ENCODE measurements around the gene SLCO2B1. TPM values are rescaled to one million over a fixed set of nuclear protein-coding genes. Genes with fewer than 3 reads are reported as not detected.

SLCO2B1 gene
- total RNA-seq, 2 donors from 2014 or later: 37.6 to 50.3 TPM

DNA sequence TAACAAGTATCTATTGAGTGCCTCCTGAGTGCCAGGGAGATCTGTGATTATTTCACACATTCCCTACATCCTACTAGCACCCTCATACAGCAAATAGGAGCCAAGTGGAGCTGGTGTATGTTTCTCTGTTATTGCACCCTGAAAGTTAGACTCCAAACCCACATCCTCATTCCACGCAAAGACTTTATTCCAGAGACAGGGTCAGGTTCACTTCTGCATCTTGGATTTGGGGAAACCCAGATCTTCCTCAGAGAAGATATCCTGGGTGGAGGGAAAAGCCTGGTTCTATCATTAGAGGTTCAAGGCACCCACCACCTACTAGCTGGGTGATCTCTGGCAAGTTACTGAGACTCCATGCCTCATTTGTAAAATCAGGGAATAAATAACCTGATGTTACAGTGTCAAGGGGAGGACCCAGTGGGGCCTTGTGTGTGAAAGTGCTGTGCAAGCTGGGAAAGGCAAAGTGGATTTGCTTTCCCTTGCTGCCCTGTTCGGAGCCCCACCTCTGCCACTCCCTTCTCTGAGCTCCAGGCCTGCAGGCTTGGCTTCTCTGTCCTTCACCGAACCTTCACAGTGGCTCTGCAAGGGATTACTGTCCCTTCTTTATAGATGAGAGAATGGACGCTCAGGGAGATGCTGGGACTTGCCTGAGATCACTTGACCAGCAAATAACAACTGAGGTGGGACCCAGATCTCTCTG lies 991 bp upstream of the SLCO2B1 start:
- Histone ChIP-seq H3K27ac (peak overlapping the region; percentile 83), H3K4me3 (no peak overlapping the region), H3K9ac (ENCODE audit: low read depth in 2 of 2, low read length in 2 of 2) (peak overlapping the region in 1 of 2 donors; percentile 48), H3K27me3 (no peaks in the 10 kb centered on the region), H3K9me3 (no peaks in the 10 kb centered on the region), H3K4me1 (peaks cover 18% of the 10 kb centered on the region), H3K36me3 (no peaks in the 10 kb centered on the region)
- intact Hi-C loops (cut with DNase I): no loop called here
- peak; percentile 68 for DNase-seq
- TF ChIP-seq, protein P1, sequence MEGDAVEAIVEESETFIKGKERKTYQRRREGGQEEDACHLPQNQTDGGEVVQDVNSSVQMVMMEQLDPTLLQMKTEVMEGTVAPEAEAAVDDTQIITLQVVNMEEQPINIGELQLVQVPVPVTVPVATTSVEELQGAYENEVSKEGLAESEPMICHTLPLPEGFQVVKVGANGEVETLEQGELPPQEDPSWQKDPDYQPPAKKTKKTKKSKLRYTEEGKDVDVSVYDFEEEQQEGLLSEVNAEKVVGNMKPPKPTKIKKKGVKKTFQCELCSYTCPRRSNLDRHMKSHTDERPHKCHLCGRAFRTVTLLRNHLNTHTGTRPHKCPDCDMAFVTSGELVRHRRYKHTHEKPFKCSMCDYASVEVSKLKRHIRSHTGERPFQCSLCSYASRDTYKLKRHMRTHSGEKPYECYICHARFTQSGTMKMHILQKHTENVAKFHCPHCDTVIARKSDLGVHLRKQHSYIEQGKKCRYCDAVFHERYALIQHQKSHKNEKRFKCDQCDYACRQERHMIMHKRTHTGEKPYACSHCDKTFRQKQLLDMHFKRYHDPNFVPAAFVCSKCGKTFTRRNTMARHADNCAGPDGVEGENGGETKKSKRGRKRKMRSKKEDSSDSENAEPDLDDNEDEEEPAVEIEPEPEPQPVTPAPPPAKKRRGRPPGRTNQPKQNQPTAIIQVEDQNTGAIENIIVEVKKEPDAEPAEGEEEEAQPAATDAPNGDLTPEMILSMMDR (IDR thresholded peaks at IDR 0.05): no peak

DNA sequence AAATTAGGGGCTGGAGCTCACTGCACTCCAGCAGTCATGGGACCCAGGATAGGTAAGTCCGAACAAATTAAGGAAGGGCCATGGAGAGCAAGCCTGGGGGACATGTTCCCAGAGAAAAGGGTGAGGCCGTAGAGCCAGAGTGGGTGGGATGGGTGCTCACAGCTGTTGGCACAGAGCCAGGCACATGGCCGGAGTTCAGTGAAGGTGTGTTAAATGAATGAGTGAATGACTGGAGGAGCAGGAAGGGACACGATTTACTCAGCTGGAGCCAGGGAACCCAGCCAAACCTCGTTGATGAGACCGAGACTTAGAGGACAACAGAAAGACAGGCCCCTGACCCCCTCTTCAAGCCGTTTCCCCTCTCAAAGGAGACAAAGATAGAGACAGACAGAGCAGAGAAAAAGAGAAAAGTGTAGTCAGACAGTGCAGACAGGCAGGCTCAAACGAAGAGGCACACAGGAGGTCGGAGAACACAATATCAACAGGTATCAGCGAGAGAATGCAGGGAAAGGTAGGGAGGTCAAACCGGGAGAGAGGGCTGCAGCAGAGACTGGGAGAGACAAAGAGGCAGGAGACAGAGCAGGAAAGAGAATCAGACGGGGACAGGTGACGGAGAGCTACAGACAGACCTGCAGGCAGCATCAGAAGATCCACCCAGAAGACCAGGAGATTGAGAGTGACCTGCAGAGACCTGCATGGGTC lies 590 bp downstream of the SLCO2B1 start:
- Histone ChIP-seq H3K4me3 (peak overlapping the region; percentile 27), H3K27me3 (no peaks in the 10 kb centered on the region), H3K36me3 (no peaks in the 10 kb centered on the region), H3K9ac (ENCODE audit: low read depth in 2 of 2, low read length in 2 of 2) (peak overlapping the region; percentile 48 to 72), H3K4me1 (peaks cover 22% of the 10 kb centered on the region), H3K9me3 (no peaks in the 10 kb centered on the region), H3K27ac (peak overlapping the region; percentile 83)
- TF ChIP-seq, protein P1 (IDR thresholded peaks at IDR 0.05): no peak
- intact Hi-C loops (cut with DNase I): no loop called here
- DNase-seq: peak; percentile 92

DNA sequence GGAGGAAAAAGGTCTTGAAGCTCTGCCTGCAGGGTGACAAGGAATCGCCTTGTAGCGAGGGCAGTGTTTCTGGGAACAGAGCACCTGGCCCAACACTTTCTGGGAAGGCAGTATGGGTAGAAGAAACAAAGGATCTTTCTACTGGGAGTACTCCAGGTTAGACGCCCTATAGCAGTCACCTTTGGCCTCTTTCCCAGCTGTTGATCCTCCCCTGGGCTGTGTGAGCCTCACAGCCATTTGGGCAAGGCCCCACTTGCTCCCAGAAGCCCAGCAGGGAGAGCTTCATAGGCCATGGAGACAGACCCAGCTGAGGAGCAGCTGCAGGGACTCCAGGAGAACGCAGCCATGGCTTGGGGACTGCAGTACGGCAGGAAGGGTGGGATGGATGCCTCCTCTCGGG lies 1.2 kb downstream of the SLCO2B1 start:
- intact Hi-C loops (cut with DNase I): no loop called here
- H3K4me1 ChIP-seq: peaks cover 27% of the 10 kb centered on the region

DNA sequence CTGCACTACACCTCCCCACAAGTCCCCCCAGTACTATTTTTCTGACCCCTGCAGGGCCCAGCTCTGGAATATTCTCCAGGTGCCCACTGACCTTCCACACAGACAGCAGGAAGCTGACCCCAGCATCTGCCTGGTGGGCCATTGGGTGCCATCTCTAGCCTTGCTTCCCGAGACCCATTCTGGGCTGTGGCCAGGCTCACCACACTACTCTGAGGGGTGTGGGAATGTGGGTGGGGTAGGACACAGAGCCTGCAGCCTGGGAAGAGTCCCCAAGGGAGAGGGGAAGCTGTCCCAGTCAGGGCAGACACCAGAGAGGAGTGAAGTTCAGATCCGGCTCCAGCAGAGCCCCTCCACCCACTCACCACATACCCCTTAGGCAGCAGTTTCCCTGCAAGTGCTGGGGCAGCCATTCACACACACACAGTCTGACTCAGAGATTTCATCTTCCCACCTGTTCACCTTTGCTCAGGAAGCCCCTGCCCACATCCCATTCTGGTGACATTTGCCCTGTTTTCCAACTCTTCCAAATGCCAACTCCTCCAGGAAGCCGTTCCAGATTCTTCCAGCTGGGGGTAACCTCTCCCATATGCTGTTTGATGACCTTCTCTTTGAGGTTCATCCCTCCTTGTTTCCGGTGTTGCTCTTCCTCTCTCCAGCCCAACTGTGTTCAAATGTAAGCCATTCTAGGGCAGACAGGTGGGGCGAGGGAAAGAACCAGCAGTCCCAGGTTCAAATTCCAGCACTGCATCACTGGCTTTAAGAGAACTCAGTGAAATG lies 1.9 kb downstream of the SLCO2B1 start:
- TF ChIP-seq, protein P1 (IDR thresholded peaks at IDR 0.05): no peak
- Histone ChIP-seq H3K27me3 (no peaks in the 10 kb centered on the region), H3K4me3 (peak overlapping the region; percentile 27), H3K9me3 (no peaks in the 10 kb centered on the region), H3K9ac (ENCODE audit: low read depth in 2 of 2, low read length in 2 of 2) (peak overlapping the region; percentile 48 to 72), H3K36me3 (no peaks in the 10 kb centered on the region), H3K4me1 (peaks cover 28% of the 10 kb centered on the region), H3K27ac (peak overlapping the region; percentile 83)
- no peak for DNase-seq
- intact Hi-C loops (cut with DNase I): no loop called here

More for the DNA sequence above, 1.2 kb downstream of the SLCO2B1 start:
- H3K9ac ChIP-seq (ENCODE audit: low read depth in 2 of 2, low read length in 2 of 2): peak overlapping the region; percentile 48 to 72
- H3K9me3 ChIP-seq: no peaks in the 10 kb centered on the region
- H3K27me3 ChIP-seq: no peaks in the 10 kb centered on the region
- H3K4me3 ChIP-seq: peak overlapping the region; percentile 27
- peak; percentile 54 for DNase-seq
- H3K36me3 ChIP-seq: no peaks in the 10 kb centered on the region
- TF ChIP-seq, protein P1 (IDR thresholded peaks at IDR 0.05): no peak
- peak overlapping the region; percentile 83 for H3K27ac ChIP-seq
